Breast epithelium (tissue), 3 donors: ENCODE results near the gene NPSR1.

Experiments used
- CTCF ChIP-seq, 3 donors: fragments of 450-650 bp; IDR thresholded peaks; one replicate each; pipeline ENCODE4 v1.5.1; 2016 to 2017; ENCODE audit warnings: antibody characterized with exemption in 3 of 3, mild to moderate bottlenecking in 3 of 3, moderate library complexity in 3 of 3
- POLR2A ChIP-seq: fragments of 450-650 bp; IDR thresholded peaks from one replicate; pipeline ENCODE4 v1.6.1; 2016; ENCODE audit warnings: antibody characterized with exemption, mild to moderate bottlenecking, moderate library complexity
- POLR2AphosphoS5 ChIP-seq, 3 donors: sonication (generic); formaldehyde crosslinking; IDR thresholded peaks; one replicate each; pipeline ENCODE4 v1.6.1; 2017; ENCODE audit warnings: antibody characterized with exemption in 3 of 3

- TF ChIP-seq CTCF (IDR thresholded peaks at IDR 0.05) = no peak
- TF ChIP-seq POLR2AphosphoS5 (IDR thresholded peaks at IDR 0.05) = no peak
- no peak for TF ChIP-seq POLR2A
Measured at GRCh38 chr7:34612661-34613060, 45.4 kb upstream of the NPSR1 start.
